ENCODE results near the gene COLEC12.

The COLEC12 gene

GRCh38 chr18:267380-267687 lies 233.2 kb downstream of the COLEC12 start:
- no peak for FAIRE-seq

Measured in G401.6 (cell line).